Islet precursor cell (in vitro differentiated cells): ENCODE data around the gene GALNT5.
"Not testable (repeated sequence)": the region's sequence is repeated elsewhere in the genome, so short reads cannot be mapped to it uniquely, and the experiment has no call there.

Source experiments
- DNase-seq: peaks from one replicate; pipeline ENCODE4 v3.0.0-alpha.2; 2018

The GALNT5 gene

GRCh38 chr2:157333304-157334047 lies 76.0 kb downstream of the GALNT5 start:
- no peak for DNase-seq

GRCh38 chr2:157334335-157334734 lies 76.8 kb downstream of the GALNT5 start:
- DNase-seq: no peak

GRCh38 chr2:157334797-157335196 lies 77.3 kb downstream of the GALNT5 start:
- DNase-seq: no peak

- DNase-seq: no peak
Observed at GRCh38 chr2:157336137-157337010, 78.9 kb downstream of the GALNT5 start.

- no peak for DNase-seq
Observed at GRCh38 chr2:157337978-157338377, 80.5 kb downstream of the GALNT5 start.

- no peak for DNase-seq
Observed at GRCh38 chr2:157339965-157340655, 82.6 kb downstream of the GALNT5 start.

GRCh38 chr2:157341381-157341780 lies 83.9 kb downstream of the GALNT5 start:
- DNase-seq: not testable (repeated sequence)

- no peak for DNase-seq
Observed at GRCh38 chr2:157345647-157346389, 88.3 kb downstream of the GALNT5 start.

- no peak for DNase-seq
Observed at GRCh38 chr2:157348291-157348921, 90.9 kb downstream of the GALNT5 start.

- DNase-seq: no peak
Observed at GRCh38 chr2:157349949-157350515, 92.5 kb downstream of the GALNT5 start.

- no peak for DNase-seq
Observed at GRCh38 chr2:157355618-157356017, 98.1 kb downstream of the GALNT5 start.

GRCh38 chr2:157359628-157360027 lies 102.1 kb downstream of the GALNT5 start:
- no peak for DNase-seq

GRCh38 chr2:157361526-157361925 lies 104.0 kb downstream of the GALNT5 start:
- DNase-seq: no peak

- no peak for DNase-seq
Observed at GRCh38 chr2:157362627-157363026, 105.1 kb downstream of the GALNT5 start.

- DNase-seq: no peak
Observed at GRCh38 chr2:157363612-157364101, 106.2 kb downstream of the GALNT5 start.
